Measurements from ENCODE around the gene VTI1A.

DNA sequence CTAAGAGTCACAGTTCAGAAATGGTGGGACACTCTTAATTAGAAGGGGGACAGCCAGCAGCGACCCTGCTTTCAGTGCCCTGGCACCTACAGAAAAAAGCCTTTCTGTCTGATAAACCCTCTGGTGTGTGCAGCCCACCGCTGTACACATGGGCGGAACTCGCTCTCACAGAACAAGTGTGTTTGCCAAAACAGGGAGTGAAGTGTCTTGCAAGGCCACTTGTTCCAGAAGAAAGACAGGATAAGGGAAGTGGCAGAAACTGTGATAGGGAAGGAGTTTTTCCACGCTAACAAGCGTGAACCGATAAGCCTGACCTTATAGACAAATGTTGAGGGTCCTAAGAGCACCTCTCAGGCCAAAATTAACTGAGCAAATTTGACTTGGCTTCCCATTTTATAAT lies 299.3 kb downstream of the VTI1A start:
- no peak for TF ChIP-seq POLR2A (IDR thresholded peaks at IDR 0.05)
- no peak for TF ChIP-seq CTCF (IDR thresholded peaks at IDR 0.05)

All from ovary (tissue), 3 donors.